ENCODE results near the gene OBSL1.

OBSL1 gene

GRCh38 chr2:219609149-219609750, 37.9 kb upstream of the OBSL1 start:
- H3K79me1 ChIP-seq (ENCODE audit: low read depth, low read length) = no peaks in the 10 kb centered on the region
- no peak overlapping the region for H2BK120ac ChIP-seq (ENCODE audit: low read depth, low read length)
- H2AFZ ChIP-seq (ENCODE audit: low read length) = no peak overlapping the region
- no peaks in the 10 kb centered on the region for H3K27me3 ChIP-seq (ENCODE audit: control insufficient read depth in 3 of 3, insufficient read depth in 3 of 3, low read depth in 1 of 3, low read length in 3 of 3)
- no peak overlapping the region for H3K18ac ChIP-seq (ENCODE audit: low read length)
- H2BK5ac ChIP-seq (ENCODE audit: low read length) = peak overlapping the region; percentile 53
- no peak overlapping the region for H3K4me2 ChIP-seq (ENCODE audit: insufficient read depth, low read length, poor library complexity, severe bottlenecking)
- no CpG with 5 or more reads among the region's 13 CpGs for WGBS, 2 donors (ENCODE audit: extremely low coverage in 2 of 2, insufficient read length in 2 of 2, insufficient replicate concordance in 1 of 2)
- H3K4ac ChIP-seq (ENCODE audit: low read length) = no peak overlapping the region
- H3K9ac ChIP-seq (ENCODE audit: low read depth, low read length, poor library complexity) = no peak overlapping the region
- peak overlapping the region; percentile 21 for H3K14ac ChIP-seq (ENCODE audit: low read length)
- no peak overlapping the region for H3K27ac ChIP-seq (replicated peaks; ENCODE audit: low read length)
- H3K23ac ChIP-seq (ENCODE audit: low read depth, low read length, poor library complexity) = no peak overlapping the region
- H3K4me3 ChIP-seq (ENCODE audit: low read length in 2 of 2) = no peak overlapping the region
- H2AK5ac ChIP-seq (ENCODE audit: low read depth, low read length) = no peak overlapping the region
- H3K4me1 ChIP-seq (ENCODE audit: control insufficient read depth in 2 of 2, insufficient read depth in 1 of 2, low read depth in 1 of 2, low read length in 2 of 2) = no peaks in the 10 kb centered on the region
- H4K8ac ChIP-seq (ENCODE audit: low read depth, low read length) = no peak overlapping the region
- H3K9me3 ChIP-seq (replicated peaks in 1 of 2; ENCODE audit: control insufficient read depth in 2 of 2, insufficient read depth in 1 of 2, low read depth in 1 of 2, low read length in 2 of 2) = no peaks in the 10 kb centered on the region
- no peak overlapping the region for H4K91ac ChIP-seq (ENCODE audit: low read depth, low read length, poor library complexity)
- no peak for DNase-seq (ENCODE audit: low spot score)
- no peak overlapping the region for H2BK15ac ChIP-seq (ENCODE audit: low read length)
- H3K36me3 ChIP-seq (replicated peaks in 1 of 2; ENCODE audit: control insufficient read depth in 2 of 2, insufficient read depth in 2 of 2, low read length in 2 of 2) = peaks cover 3 to 50% of the 10 kb centered on the region in 2 donors
- H2BK12ac ChIP-seq (ENCODE audit: low read length) = no peak overlapping the region

- Histone ChIP-seq H3K27me3 (ENCODE audit: control insufficient read depth in 3 of 3, insufficient read depth in 3 of 3, low read depth in 1 of 3, low read length in 3 of 3) (no peaks in the 10 kb centered on the region), H2AK5ac (ENCODE audit: low read depth, low read length) (peak overlapping the region; percentile 63), H2BK5ac (ENCODE audit: low read length) (peak overlapping the region; percentile 53), H3K9ac (ENCODE audit: low read depth, low read length, poor library complexity) (no peak overlapping the region), H2BK15ac (ENCODE audit: low read length) (no peak overlapping the region), H4K8ac (ENCODE audit: low read depth, low read length) (no peak overlapping the region), H3K4me3 (ENCODE audit: low read length in 2 of 2) (no peak overlapping the region), H2BK120ac (ENCODE audit: low read depth, low read length) (no peak overlapping the region), H3K18ac (ENCODE audit: low read length) (no peak overlapping the region), H3K79me1 (ENCODE audit: low read depth, low read length) (no peaks in the 10 kb centered on the region), H3K36me3 (replicated peaks in 1 of 2; ENCODE audit: control insufficient read depth in 2 of 2, insufficient read depth in 2 of 2, low read length in 2 of 2) (peaks cover 3 to 47% of the 10 kb centered on the region in 2 donors), H3K4me2 (ENCODE audit: insufficient read depth, low read length, poor library complexity, severe bottlenecking) (no peak overlapping the region), H3K27ac (replicated peaks; ENCODE audit: low read length) (no peak overlapping the region), H4K91ac (ENCODE audit: low read depth, low read length, poor library complexity) (no peak overlapping the region), H3K14ac (ENCODE audit: low read length) (peak overlapping the region; percentile 21), H2AFZ (ENCODE audit: low read length) (no peak overlapping the region), H3K23ac (ENCODE audit: low read depth, low read length, poor library complexity) (peak overlapping the region; percentile 30), H3K4me1 (ENCODE audit: control insufficient read depth in 2 of 2, insufficient read depth in 1 of 2, low read depth in 1 of 2, low read length in 2 of 2) (no peaks in the 10 kb centered on the region), H3K9me3 (replicated peaks in 1 of 2; ENCODE audit: control insufficient read depth in 2 of 2, insufficient read depth in 1 of 2, low read depth in 1 of 2, low read length in 2 of 2) (no peaks in the 10 kb centered on the region), H3K4ac (ENCODE audit: low read length) (no peak overlapping the region), H2BK12ac (ENCODE audit: low read length) (no peak overlapping the region)
- no peak for DNase-seq (ENCODE audit: low spot score)
- no CpG with 5 or more reads among the region's 15 CpGs for WGBS, 2 donors (ENCODE audit: extremely low coverage in 2 of 2, insufficient read length in 2 of 2, insufficient replicate concordance in 1 of 2)
These were observed 37.1 kb upstream of the OBSL1 start for GRCh38 chr2:219608399-219608964.

- Histone ChIP-seq H3K36me3 (replicated peaks in 1 of 2; ENCODE audit: control insufficient read depth in 2 of 2, insufficient read depth in 2 of 2, low read length in 2 of 2) (peaks cover 3 to 47% of the 10 kb centered on the region in 2 donors), H4K8ac (ENCODE audit: low read depth, low read length) (no peak overlapping the region), H3K4me3 (ENCODE audit: low read length in 2 of 2) (no peak overlapping the region), H3K9me3 (replicated peaks in 1 of 2; ENCODE audit: control insufficient read depth in 2 of 2, insufficient read depth in 1 of 2, low read depth in 1 of 2, low read length in 2 of 2) (no peaks in the 10 kb centered on the region), H2AFZ (ENCODE audit: low read length) (no peak overlapping the region), H3K4me2 (ENCODE audit: insufficient read depth, low read length, poor library complexity, severe bottlenecking) (no peak overlapping the region), H2AK5ac (ENCODE audit: low read depth, low read length) (no peak overlapping the region), H2BK5ac (ENCODE audit: low read length) (no peak overlapping the region), H3K23ac (ENCODE audit: low read depth, low read length, poor library complexity) (peak overlapping the region; percentile 17), H3K27me3 (ENCODE audit: control insufficient read depth in 3 of 3, insufficient read depth in 3 of 3, low read depth in 1 of 3, low read length in 3 of 3) (no peaks in the 10 kb centered on the region), H2BK12ac (ENCODE audit: low read length) (no peak overlapping the region), H3K4ac (ENCODE audit: low read length) (no peak overlapping the region), H3K9ac (ENCODE audit: low read depth, low read length, poor library complexity) (no peak overlapping the region), H3K27ac (replicated peaks; ENCODE audit: low read length) (no peak overlapping the region), H3K4me1 (ENCODE audit: control insufficient read depth in 2 of 2, insufficient read depth in 1 of 2, low read depth in 1 of 2, low read length in 2 of 2) (no peaks in the 10 kb centered on the region), H3K18ac (ENCODE audit: low read length) (no peak overlapping the region), H2BK15ac (ENCODE audit: low read length) (no peak overlapping the region), H4K91ac (ENCODE audit: low read depth, low read length, poor library complexity) (no peak overlapping the region), H2BK120ac (ENCODE audit: low read depth, low read length) (no peak overlapping the region), H3K79me1 (ENCODE audit: low read depth, low read length) (no peaks in the 10 kb centered on the region), H3K14ac (ENCODE audit: low read length) (no peak overlapping the region)
- no CpG with 5 or more reads among the region's 15 CpGs for WGBS, 2 donors (ENCODE audit: extremely low coverage in 2 of 2, insufficient read length in 2 of 2, insufficient replicate concordance in 1 of 2)
- DNase-seq (ENCODE audit: low spot score) = no peak
These were observed 36.6 kb upstream of the OBSL1 start for GRCh38 chr2:219607931-219608330.

GRCh38 chr2:219605607-219605954, 34.2 kb upstream of the OBSL1 start:
- H4K8ac ChIP-seq (ENCODE audit: low read depth, low read length) = no peak overlapping the region
- no peak overlapping the region for H3K4ac ChIP-seq (ENCODE audit: low read length)
- H2BK15ac ChIP-seq (ENCODE audit: low read length) = no peak overlapping the region
- H2BK12ac ChIP-seq (ENCODE audit: low read length) = no peak overlapping the region
- no peak overlapping the region for H3K14ac ChIP-seq (ENCODE audit: low read length)
- H3K27me3 ChIP-seq (ENCODE audit: control insufficient read depth in 3 of 3, insufficient read depth in 3 of 3, low read depth in 1 of 3, low read length in 3 of 3) = no peaks in the 10 kb centered on the region
- H3K9me3 ChIP-seq (replicated peaks in 1 of 2; ENCODE audit: control insufficient read depth in 2 of 2, insufficient read depth in 1 of 2, low read depth in 1 of 2, low read length in 2 of 2) = no peaks in the 10 kb centered on the region
- no peak overlapping the region for H3K4me2 ChIP-seq (ENCODE audit: insufficient read depth, low read length, poor library complexity, severe bottlenecking)
- H4K91ac ChIP-seq (ENCODE audit: low read depth, low read length, poor library complexity) = no peak overlapping the region
- peaks cover 7 to 50% of the 10 kb centered on the region in 2 donors for H3K36me3 ChIP-seq (replicated peaks in 1 of 2; ENCODE audit: control insufficient read depth in 2 of 2, insufficient read depth in 2 of 2, low read length in 2 of 2)
- no peak overlapping the region for H3K18ac ChIP-seq (ENCODE audit: low read length)
- no peak overlapping the region for H3K27ac ChIP-seq (replicated peaks; ENCODE audit: low read length)
- H2AK5ac ChIP-seq (ENCODE audit: low read depth, low read length) = no peak overlapping the region
- H2AFZ ChIP-seq (ENCODE audit: low read length) = no peak overlapping the region
- H3K79me1 ChIP-seq (ENCODE audit: low read depth, low read length) = peaks cover 1% of the 10 kb centered on the region
- DNase-seq (ENCODE audit: low spot score) = no peak
- H2BK5ac ChIP-seq (ENCODE audit: low read length) = peak overlapping the region; percentile 3
- no peak overlapping the region for H2BK120ac ChIP-seq (ENCODE audit: low read depth, low read length)
- WGBS, 2 donors (ENCODE audit: extremely low coverage in 2 of 2, insufficient read length in 2 of 2, insufficient replicate concordance in 1 of 2) = no CpG with 5 or more reads among the region's 6 CpGs
- no peaks in the 10 kb centered on the region for H3K4me1 ChIP-seq (ENCODE audit: control insufficient read depth in 2 of 2, insufficient read depth in 1 of 2, low read depth in 1 of 2, low read length in 2 of 2)
- H3K9ac ChIP-seq (ENCODE audit: low read depth, low read length, poor library complexity) = no peak overlapping the region
- H3K23ac ChIP-seq (ENCODE audit: low read depth, low read length, poor library complexity) = no peak overlapping the region
- peak overlapping the region in 1 of 2 donors; percentile 24 for H3K4me3 ChIP-seq (ENCODE audit: low read length in 2 of 2)
